Measurements from ENCODE around the gene ZNF587. TPM values are rescaled to one million over a fixed set of nuclear protein-coding genes. Genes with fewer than 3 reads are reported as not detected.
"Not testable (repeated sequence)": the region's sequence is repeated elsewhere in the genome, so short reads cannot be mapped to it uniquely, and the experiment has no call there.

The ZNF587 gene
- total and polyA plus RNA-seq, 7 donors = 4.2 to 39.0 (median 26.8) TPM

GRCh38 chr19:57825511-57825910 lies 24.1 kb upstream of the ZNF587 start:
- no peak for DNase-seq
- peaks cover 0 to 5% (median 0%) of the 10 kb centered on the region in 4 donors for H3K36me3 ChIP-seq
- no peaks in the 10 kb centered on the region for H3K9me3 ChIP-seq

GRCh38 chr19:57829316-57829715 lies 20.3 kb upstream of the ZNF587 start:
- peaks cover 0 to 15% (median 5%) of the 10 kb centered on the region in 4 donors for H3K4me1 ChIP-seq
- H3K9me3 ChIP-seq = no peaks in the 10 kb centered on the region
- H3K4me3 ChIP-seq = no peak overlapping the region
- TF ChIP-seq EP300 (IDR thresholded peaks at IDR 0.05) (no peak), POLR2A (IDR thresholded peaks at IDR 0.05) (no peak), POLR2AphosphoS5 (IDR thresholded peaks at IDR 0.05) (no peak), CTCF (IDR thresholded peaks at IDR 0.05) (no peak)
- 92% methylated on average over 5 of the region's 5 CpGs for WGBS, 2 donors
- H3K36me3 ChIP-seq = no peaks in the 10 kb centered on the region
- H3K27me3 ChIP-seq = no peaks in the 10 kb centered on the region
- intact Hi-C loops (cut with DNase I) = no loop called here
- no peak for DNase-seq
- H3K27ac ChIP-seq = no peak overlapping the region

More at GRCh38 chr19:57825511-57825910, 24.1 kb upstream of the ZNF587 start:
- intact Hi-C loops (cut with DNase I) = no loop called here
- H3K4me3 ChIP-seq = no peak overlapping the region
- TF ChIP-seq EP300 (IDR thresholded peaks at IDR 0.05) (no peak), CTCF (IDR thresholded peaks at IDR 0.05) (no peak), POLR2AphosphoS5 (IDR thresholded peaks at IDR 0.05) (no peak), POLR2A (IDR thresholded peaks at IDR 0.05) (no peak)
- H3K4me1 ChIP-seq = peaks cover 0 to 10% (median 6%) of the 10 kb centered on the region in 4 donors
- H3K27ac ChIP-seq = no peak overlapping the region
- no peaks in the 10 kb centered on the region for H3K27me3 ChIP-seq
- WGBS, 2 donors = 91 to 95% methylated on average over 6 of the region's 6 CpGs

GRCh38 chr19:57830071-57830602 lies 19.5 kb upstream of the ZNF587 start, which contains the start of gene ZNF587B:
ZNF587B (plus strand) TSS chr19:57830299; CDS start chr19:57830529, 230 bp downstream.
- WGBS, 2 donors = 63 to 80% methylated on average over 22 of the region's 22 CpGs
- Histone ChIP-seq H3K4me1 (peaks cover 0 to 15% (median 5%) of the 10 kb centered on the region in 4 donors), H3K4me3 (peak within 1 kb of the TSS; percentile 22 to 62 (median 50)), H3K27me3 (no peaks in the 10 kb centered on the region), H3K36me3 (no peaks in the 10 kb centered on the region), H3K9me3 (no peaks in the 10 kb centered on the region), H3K27ac (peak within 1 kb of the TSS; percentile 60 to 82 (median 62))
- intact Hi-C loops (cut with DNase I) = no loop called here
- DNase-seq = peak; percentile 75
- TF ChIP-seq CTCF (IDR thresholded peaks at IDR 0.05) (peak in 2 of 4 experiments; percentile 28 to 43), POLR2AphosphoS5 (IDR thresholded peaks at IDR 0.05) (peak in 2 of 4 donors; percentile 15 to 28), POLR2A (IDR thresholded peaks at IDR 0.05) (no peak)

- H3K27ac ChIP-seq; H3K4me1 ChIP-seq; DNase-seq; H3K27me3 ChIP-seq; intact Hi-C loops (cut with DNase I); H3K9me3 ChIP-seq; H3K4me3 ChIP-seq: not testable (repeated sequence)
- 96 to 98% methylated on average over 5 of the region's 5 CpGs for WGBS, 2 donors
- peaks cover 0 to 23% (median 7%) of the 10 kb centered on the region in 4 donors for H3K36me3 ChIP-seq
These were observed 12.7 kb upstream of the ZNF587 start for GRCh38 chr19:57836991-57837390.

GRCh38 chr19:57838622-57839191 lies 11.0 kb upstream of the ZNF587 start:
- H3K36me3 ChIP-seq = peaks cover 0 to 31% (median 9%) of the 10 kb centered on the region in 4 donors
- H3K4me3 ChIP-seq; H3K27ac ChIP-seq; H3K4me1 ChIP-seq; H3K27me3 ChIP-seq; DNase-seq; H3K9me3 ChIP-seq; intact Hi-C loops (cut with DNase I): not testable (repeated sequence)
- 87 to 95% methylated on average over 5 of the region's 5 CpGs for WGBS, 2 donors
